Activated CD8-positive, alpha-beta T cell treated with anti-CD3 and anti-CD28 coated beads for 36 hours (primary cell): ENCODE measurements around the gene TACSTD2. TPM values are rescaled to one million over a fixed set of nuclear protein-coding genes. Genes with fewer than 3 reads are reported as not detected.
"Not testable (repeated sequence)": the region's sequence is repeated elsewhere in the genome, so short reads cannot be mapped to it uniquely, and the experiment has no call there.

Source experiments
- ATAC-seq: fragments of 200-7000 bp; cut with Tn5 transposase; one replicate; pipeline ENCODE4 v1.10.0; 2021; ENCODE audit warnings: mild to moderate bottlenecking, moderate library complexity
- CTCF ChIA-PET: fragments of 350-600 bp; sonication (Branson Sonifier 250); formaldehyde crosslinking; loops from one replicate; lab custom pipeline; 2021; ENCODE audit warnings: antibody characterized with exemption; lab: Charles Lee
- POLR2A ChIA-PET: fragments of 350-600 bp; sonication (Branson Sonifier 250); formaldehyde crosslinking; loops from one replicate; lab custom pipeline; 2021; ENCODE audit warnings: antibody characterized with exemption; lab: Charles Lee
- DNase-seq: peaks from one replicate; pipeline ENCODE4 v3.0.0-alpha.2; 2020
- H3K27ac Mint-ChIP-seq: one replicate; pipeline ENCODE4 v1.8.0; 2021; ENCODE audit warnings: mild to moderate bottlenecking, mixed read lengths
- H3K27me3 Mint-ChIP-seq: one replicate; pipeline ENCODE4 v1.8.0; 2021; ENCODE audit warnings: mixed read lengths
- H3K36me3 Mint-ChIP-seq: one replicate; pipeline ENCODE4 v1.8.0; 2021; ENCODE audit warnings: low read depth, mixed read lengths
- H3K4me1 Mint-ChIP-seq: one replicate; pipeline ENCODE4 v1.8.0; 2021; ENCODE audit warnings: low read depth, mixed read lengths
- H3K4me3 Mint-ChIP-seq: one replicate; pipeline ENCODE4 v1.8.0; 2021; ENCODE audit warnings: mild to moderate bottlenecking, moderate library complexity, mixed read lengths
- H3K9me3 Mint-ChIP-seq: one replicate; pipeline ENCODE4 v1.8.0; 2021; ENCODE audit warnings: mixed read lengths
- intact Hi-C: fragments of 100-400 bp; cut with micrococcal nuclease; formaldehyde crosslinking; loops from one replicate; pipeline ENCODE4 v1.10.0; 2022
- total RNA-seq, 2 experiments: library from RNA; stranded (reverse); gene quantifications; one replicate each; pipeline ENCODE4 v1.2.3, GENCODE V29; 2021
- TF ChIP-seq, protein P1 (sequence below): fragments of 200-600 bp; IDR thresholded peaks from one replicate; pipeline ENCODE4 v1.8.0; 2022; ENCODE audit warnings: antibody characterized with exemption, mild to moderate bottlenecking

Gene TACSTD2
- total RNA-seq, 2 experiments from 2014 or later, result 0.68 to 0.92 TPM

DNA sequence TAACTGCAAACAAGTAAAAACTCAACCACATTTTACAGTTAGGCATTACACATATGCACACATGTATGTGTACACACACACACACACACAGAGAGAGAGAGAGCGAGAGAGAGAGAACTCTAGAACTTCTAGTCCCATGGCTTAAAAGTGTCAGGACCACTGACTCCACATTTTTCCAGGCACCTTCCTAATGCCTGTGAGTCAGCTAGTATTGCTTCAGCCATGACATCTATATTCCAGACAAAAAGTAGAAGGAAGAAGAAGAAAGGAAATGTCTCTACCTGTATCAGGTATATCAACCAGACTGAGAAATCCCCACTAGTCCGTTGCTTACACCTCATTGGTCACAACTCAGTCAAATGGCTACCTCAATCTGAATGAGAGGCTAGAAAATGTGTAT is 31.9 kb upstream of the TACSTD2 start:
- ChIA-PET CTCF (no interaction called here), POLR2A (no interaction called here)
- DNase-seq, result no peak
- H3K4me1 Mint-ChIP-seq, result no peaks in the 10 kb centered on the region
- peaks cover 4% of the 10 kb centered on the region for H3K36me3 Mint-ChIP-seq
- H3K27me3 Mint-ChIP-seq, result peaks cover 17% of the 10 kb centered on the region
- H3K27ac Mint-ChIP-seq, result no peak overlapping the region
- TF ChIP-seq, protein P1, sequence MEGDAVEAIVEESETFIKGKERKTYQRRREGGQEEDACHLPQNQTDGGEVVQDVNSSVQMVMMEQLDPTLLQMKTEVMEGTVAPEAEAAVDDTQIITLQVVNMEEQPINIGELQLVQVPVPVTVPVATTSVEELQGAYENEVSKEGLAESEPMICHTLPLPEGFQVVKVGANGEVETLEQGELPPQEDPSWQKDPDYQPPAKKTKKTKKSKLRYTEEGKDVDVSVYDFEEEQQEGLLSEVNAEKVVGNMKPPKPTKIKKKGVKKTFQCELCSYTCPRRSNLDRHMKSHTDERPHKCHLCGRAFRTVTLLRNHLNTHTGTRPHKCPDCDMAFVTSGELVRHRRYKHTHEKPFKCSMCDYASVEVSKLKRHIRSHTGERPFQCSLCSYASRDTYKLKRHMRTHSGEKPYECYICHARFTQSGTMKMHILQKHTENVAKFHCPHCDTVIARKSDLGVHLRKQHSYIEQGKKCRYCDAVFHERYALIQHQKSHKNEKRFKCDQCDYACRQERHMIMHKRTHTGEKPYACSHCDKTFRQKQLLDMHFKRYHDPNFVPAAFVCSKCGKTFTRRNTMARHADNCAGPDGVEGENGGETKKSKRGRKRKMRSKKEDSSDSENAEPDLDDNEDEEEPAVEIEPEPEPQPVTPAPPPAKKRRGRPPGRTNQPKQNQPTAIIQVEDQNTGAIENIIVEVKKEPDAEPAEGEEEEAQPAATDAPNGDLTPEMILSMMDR, result no peak
- H3K9me3 Mint-ChIP-seq, result peaks cover 15% of the 10 kb centered on the region
- intact Hi-C loops, result no loop called here
- ATAC-seq, result no peak
- no peak overlapping the region for H3K4me3 Mint-ChIP-seq

DNA sequence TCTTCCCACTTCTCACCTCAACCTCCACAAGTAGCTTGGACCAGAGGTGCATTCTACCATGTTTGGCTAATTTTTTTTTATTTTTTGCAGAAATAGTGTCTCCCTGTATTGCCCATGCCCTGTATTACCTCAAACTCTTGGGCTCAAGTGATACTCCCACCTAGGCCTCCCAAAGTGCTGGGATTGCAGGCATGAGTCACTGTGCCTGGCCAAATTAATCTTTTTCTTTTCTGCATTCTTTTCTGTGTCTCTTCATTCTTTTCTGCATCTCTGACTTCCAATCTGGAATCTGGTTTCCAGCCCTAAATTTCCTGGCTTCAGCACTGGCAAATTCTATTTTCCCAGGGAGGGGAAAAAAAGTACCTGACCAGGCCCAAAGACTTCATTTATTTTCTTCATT is 31.2 kb upstream of the TACSTD2 start:
- Mint-ChIP-seq H3K9me3 (peaks cover 16% of the 10 kb centered on the region), H3K4me3 (no peak overlapping the region), H3K27me3 (peaks cover 17% of the 10 kb centered on the region), H3K4me1 (no peaks in the 10 kb centered on the region), H3K36me3 (peaks cover 4% of the 10 kb centered on the region), H3K27ac (no peak overlapping the region)
- POLR2A ChIA-PET, result no interaction called here
- intact Hi-C loops, result no loop called here
- no peak for DNase-seq
- TF ChIP-seq, protein P1, result no peak
- ATAC-seq, result no peak
- CTCF ChIA-PET, result no interaction called here

GRCh38 chr1:58607391-58607790 is 30.3 kb upstream of the TACSTD2 start:
- DNase-seq (no peak), ATAC-seq (no peak)
- ChIA-PET POLR2A (no interaction called here), CTCF (interaction anchor here (1.8 kb wide), 1 partner anchor 45 kb away, joined by 5 read pairs; no protein-coding TSS in a partner anchor)
- TF ChIP-seq, protein P1, result no peak
- peaks cover 16% of the 10 kb centered on the region for H3K9me3 Mint-ChIP-seq
- no peak overlapping the region for H3K27ac Mint-ChIP-seq
- peaks cover 23% of the 10 kb centered on the region for H3K27me3 Mint-ChIP-seq
- no peak overlapping the region for H3K4me3 Mint-ChIP-seq
- intact Hi-C loops, result no loop called here
- no peaks in the 10 kb centered on the region for H3K4me1 Mint-ChIP-seq
- H3K36me3 Mint-ChIP-seq, result peaks cover 4% of the 10 kb centered on the region

- peaks cover 50% of the 10 kb centered on the region for H3K27me3 Mint-ChIP-seq
- H3K27ac Mint-ChIP-seq, H3K4me1 Mint-ChIP-seq, ATAC-seq, intact Hi-C loops, H3K36me3 Mint-ChIP-seq, DNase-seq, CTCF ChIA-PET, POLR2A ChIA-PET, H3K4me3 Mint-ChIP-seq: not testable (repeated sequence)
- peaks cover 12% of the 10 kb centered on the region for H3K9me3 Mint-ChIP-seq
Measured at GRCh38 chr1:58601921-58602320, 24.9 kb upstream of the TACSTD2 start.

GRCh38 chr1:58597996-58598395 is 20.9 kb upstream of the TACSTD2 start:
- Mint-ChIP-seq H3K4me1 (no peaks in the 10 kb centered on the region), H3K27me3 (peaks cover 48% of the 10 kb centered on the region), H3K9me3 (no peaks in the 10 kb centered on the region), H3K27ac (no peak overlapping the region), H3K36me3 (no peaks in the 10 kb centered on the region), H3K4me3 (no peak overlapping the region)
- intact Hi-C loops, result no loop called here
- TF ChIP-seq, protein P1, result no peak
- DNase-seq (no peak), ATAC-seq (no peak)
- POLR2A ChIA-PET, result no interaction called here
- CTCF ChIA-PET, result no interaction called here

GRCh38 chr1:58597076-58597475 is 20.0 kb upstream of the TACSTD2 start:
- no peaks in the 10 kb centered on the region for H3K36me3 Mint-ChIP-seq
- no peak for DNase-seq
- H3K27me3 Mint-ChIP-seq, result peaks cover 42% of the 10 kb centered on the region
- ATAC-seq, result no peak
- intact Hi-C loops, result no loop called here
- no peaks in the 10 kb centered on the region for H3K4me1 Mint-ChIP-seq
- no peak overlapping the region for H3K27ac Mint-ChIP-seq
- TF ChIP-seq, protein P1, result no peak
- no peak overlapping the region for H3K4me3 Mint-ChIP-seq
- ChIA-PET POLR2A (no interaction called here), CTCF (no interaction called here)
- no peaks in the 10 kb centered on the region for H3K9me3 Mint-ChIP-seq
